OCI-LY3 (cell line): ENCODE measurements around the gene PRICKLE2.

Experiments
- H2AFZ ChIP-seq: fragments of 200-600, 300-600 bp; shearing (Covaris generic); 2 replicates; pipeline ENCODE4 v1.6.0; 2014; ENCODE audit warnings: antibody characterized with exemption, low read depth, low read length
- H3K27ac ChIP-seq: fragments of 200-600, 300-600 bp; sonication (generic); 2 replicates; pipeline ENCODE4 v1.5.1; 2014; ENCODE audit warnings: mild to moderate bottlenecking, low read length, moderate library complexity, mixed read lengths
- H3K27me3 ChIP-seq: fragments of 200-600, 300-600 bp; sonication (generic); 2 replicates; pipeline ENCODE4 v1.6.1; 2014; ENCODE audit warnings: low read depth, low read length, mixed read lengths
- H3K36me3 ChIP-seq: fragments of 200-600, 300-600 bp; sonication (generic); replicated peaks from 2 replicates; pipeline ENCODE3; 2014; ENCODE audit warnings: low read depth, low read length, mixed read lengths
- H3K4me1 ChIP-seq: fragments of 300-600, 200-600 bp; sonication (generic); 2 replicates; pipeline ENCODE4 v1.6.1; 2014; ENCODE audit warnings: low read length, mixed read lengths
- H3K4me2 ChIP-seq: fragments of 200-600, 300-600 bp; sonication (generic); 2 replicates; pipeline ENCODE4 v1.6.1; 2014; ENCODE audit warnings: low read length, mixed read lengths
- H3K4me3 ChIP-seq: fragments of 300-600, 200-600 bp; sonication (generic); 2 replicates; pipeline ENCODE4 v1.5.1; 2014; ENCODE audit warnings: antibody characterized with exemption, mild to moderate bottlenecking, low read length, moderate library complexity
- H3K79me2 ChIP-seq: fragments of 300-600, 200-600 bp; shearing (Covaris generic); 2 replicates; pipeline ENCODE4 v1.6.1; 2014; ENCODE audit warnings: mild to moderate bottlenecking, low read length, mixed read lengths
- H3K9ac ChIP-seq: fragments of 300-600, 200-600 bp; shearing (Covaris generic); 2 replicates; pipeline ENCODE4 v1.6.0; 2014; ENCODE audit warnings: mild to moderate bottlenecking, low read length, moderate library complexity
- H3K9me3 ChIP-seq: fragments of 200-600, 300-600 bp; shearing (Covaris generic); 2 replicates; pipeline ENCODE4 v1.6.1; 2014; ENCODE audit warnings: low read length, mixed read lengths; ENCODE audit not compliant: insufficient read depth
- H4K20me1 ChIP-seq: fragments of 200-600, 300-600 bp; sonication (generic); 2 replicates; pipeline ENCODE4 v1.6.1; 2016; ENCODE audit warnings: low read length, mixed read lengths; ENCODE audit not compliant: insufficient read depth
- EZH2phosphoT487 ChIP-seq: fragments of 200-600 bp; shearing (Covaris generic); IDR thresholded peaks from 2 replicates; pipeline ENCODE4 v1.6.1; 2018; ENCODE audit warnings: antibody characterized with exemption, mixed run types, low read depth
- TF ChIP-seq, protein P1 (sequence below): fragments of 200-600, 300-600 bp; sonication (generic); IDR thresholded peaks from 2 replicates; pipeline ENCODE4 v1.5.1; 2014; ENCODE audit warnings: antibody characterized with exemption, low read length, low read depth

Gene PRICKLE2, protein sequence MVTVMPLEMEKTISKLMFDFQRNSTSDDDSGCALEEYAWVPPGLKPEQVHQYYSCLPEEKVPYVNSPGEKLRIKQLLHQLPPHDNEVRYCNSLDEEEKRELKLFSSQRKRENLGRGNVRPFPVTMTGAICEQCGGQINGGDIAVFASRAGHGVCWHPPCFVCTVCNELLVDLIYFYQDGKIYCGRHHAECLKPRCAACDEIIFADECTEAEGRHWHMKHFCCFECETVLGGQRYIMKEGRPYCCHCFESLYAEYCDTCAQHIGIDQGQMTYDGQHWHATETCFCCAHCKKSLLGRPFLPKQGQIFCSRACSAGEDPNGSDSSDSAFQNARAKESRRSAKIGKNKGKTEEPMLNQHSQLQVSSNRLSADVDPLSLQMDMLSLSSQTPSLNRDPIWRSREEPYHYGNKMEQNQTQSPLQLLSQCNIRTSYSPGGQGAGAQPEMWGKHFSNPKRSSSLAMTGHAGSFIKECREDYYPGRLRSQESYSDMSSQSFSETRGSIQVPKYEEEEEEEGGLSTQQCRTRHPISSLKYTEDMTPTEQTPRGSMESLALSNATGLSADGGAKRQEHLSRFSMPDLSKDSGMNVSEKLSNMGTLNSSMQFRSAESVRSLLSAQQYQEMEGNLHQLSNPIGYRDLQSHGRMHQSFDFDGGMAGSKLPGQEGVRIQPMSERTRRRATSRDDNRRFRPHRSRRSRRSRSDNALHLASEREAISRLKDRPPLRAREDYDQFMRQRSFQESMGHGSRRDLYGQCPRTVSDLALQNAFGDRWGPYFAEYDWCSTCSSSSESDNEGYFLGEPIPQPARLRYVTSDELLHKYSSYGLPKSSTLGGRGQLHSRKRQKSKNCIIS

DNA sequence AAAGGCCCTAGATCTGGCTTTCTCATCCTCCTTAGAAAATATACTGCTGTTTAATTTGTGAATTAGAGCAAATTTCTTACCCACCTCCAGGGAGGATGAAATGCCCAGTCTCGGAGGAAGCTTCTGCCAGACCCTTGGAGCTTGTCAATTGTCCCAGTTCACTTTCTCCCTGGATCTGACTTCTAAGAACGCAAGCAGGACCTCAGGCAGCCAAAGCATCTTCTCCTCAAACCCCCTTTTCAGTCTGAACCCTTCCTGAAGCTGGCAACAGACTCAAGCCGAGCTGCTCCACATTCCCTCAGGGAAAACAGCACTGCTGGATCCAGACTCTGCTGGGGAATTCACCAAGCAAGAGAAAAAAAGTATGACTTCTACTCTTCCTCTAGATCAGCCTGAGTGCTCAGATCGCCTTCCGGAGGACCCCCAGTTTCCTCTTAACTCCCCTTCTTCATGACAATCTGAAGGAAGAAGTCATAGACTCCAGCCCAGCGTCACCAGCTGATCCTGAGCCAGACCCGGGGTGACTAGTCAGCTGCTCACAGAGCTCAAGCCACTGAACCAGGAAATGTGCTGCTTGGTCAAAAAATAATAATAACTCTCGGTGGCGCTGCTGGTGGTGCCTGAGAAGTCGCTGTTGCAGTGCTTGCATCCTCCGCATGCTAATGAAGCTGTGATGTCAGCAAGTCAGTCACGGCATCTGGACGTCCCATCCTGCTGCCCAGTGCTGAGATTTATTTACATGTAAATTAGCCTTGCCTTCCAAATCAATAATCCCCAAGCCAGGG is at the start of gene PRICKLE2:
Gene PRICKLE2 (minus strand): TSS at position 641 of the 785 bp plus-strand sequence. CDS start 26,539 bp downstream, outside the sequence.
- H3K9me3 ChIP-seq = no peaks in the 10 kb centered on the region
- H3K4me2 ChIP-seq = peak within 1 kb of the TSS; percentile 80
- peak within 1 kb of the TSS; percentile 90 for H2AFZ ChIP-seq
- TF ChIP-seq, protein P1, sequence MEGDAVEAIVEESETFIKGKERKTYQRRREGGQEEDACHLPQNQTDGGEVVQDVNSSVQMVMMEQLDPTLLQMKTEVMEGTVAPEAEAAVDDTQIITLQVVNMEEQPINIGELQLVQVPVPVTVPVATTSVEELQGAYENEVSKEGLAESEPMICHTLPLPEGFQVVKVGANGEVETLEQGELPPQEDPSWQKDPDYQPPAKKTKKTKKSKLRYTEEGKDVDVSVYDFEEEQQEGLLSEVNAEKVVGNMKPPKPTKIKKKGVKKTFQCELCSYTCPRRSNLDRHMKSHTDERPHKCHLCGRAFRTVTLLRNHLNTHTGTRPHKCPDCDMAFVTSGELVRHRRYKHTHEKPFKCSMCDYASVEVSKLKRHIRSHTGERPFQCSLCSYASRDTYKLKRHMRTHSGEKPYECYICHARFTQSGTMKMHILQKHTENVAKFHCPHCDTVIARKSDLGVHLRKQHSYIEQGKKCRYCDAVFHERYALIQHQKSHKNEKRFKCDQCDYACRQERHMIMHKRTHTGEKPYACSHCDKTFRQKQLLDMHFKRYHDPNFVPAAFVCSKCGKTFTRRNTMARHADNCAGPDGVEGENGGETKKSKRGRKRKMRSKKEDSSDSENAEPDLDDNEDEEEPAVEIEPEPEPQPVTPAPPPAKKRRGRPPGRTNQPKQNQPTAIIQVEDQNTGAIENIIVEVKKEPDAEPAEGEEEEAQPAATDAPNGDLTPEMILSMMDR = peak; percentile 25; the same call in 1 of the 2 replicates
- TF ChIP-seq EZH2phosphoT487 = no peak
- no peaks in the 10 kb centered on the region for H3K36me3 ChIP-seq
- H3K27ac ChIP-seq = no peak within 1 kb of the TSS
- peaks cover 13% of the 10 kb centered on the region; the same call in 1 of the 2 replicates for H3K4me1 ChIP-seq
- peak within 1 kb of the TSS; percentile 74 for H3K4me3 ChIP-seq
- H3K9ac ChIP-seq = peak within 1 kb of the TSS; percentile 36
- no peaks in the 10 kb centered on the region for H4K20me1 ChIP-seq
- H3K27me3 ChIP-seq = peaks cover 10% of the 10 kb centered on the region; the same call in 1 of the 2 replicates
- no peaks in the 10 kb centered on the region for H3K79me2 ChIP-seq

DNA sequence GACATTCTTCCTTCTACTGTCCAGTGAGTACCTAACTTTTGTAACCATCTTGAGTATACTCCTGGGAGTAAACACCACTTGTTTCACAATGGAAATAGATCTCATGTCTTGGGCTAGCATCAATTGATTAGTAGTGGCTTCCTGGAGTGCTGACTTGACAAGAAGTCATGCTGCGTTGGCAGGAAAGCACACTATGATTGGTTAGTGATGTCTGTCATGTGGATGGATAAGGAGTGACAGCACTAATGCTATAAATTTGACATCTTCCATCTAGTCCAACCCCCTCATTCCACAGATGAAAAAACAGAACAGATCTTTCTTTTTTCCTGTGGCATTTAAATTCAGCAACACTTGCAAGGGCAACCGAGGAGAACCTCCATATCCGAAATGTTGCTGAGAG is 47.6 kb upstream of the PRICKLE2 start:
- H3K4me3 ChIP-seq = no peak overlapping the region
- no peaks in the 10 kb centered on the region for H3K4me1 ChIP-seq
- TF ChIP-seq, protein P1 = no peak
- no peak for TF ChIP-seq EZH2phosphoT487

DNA sequence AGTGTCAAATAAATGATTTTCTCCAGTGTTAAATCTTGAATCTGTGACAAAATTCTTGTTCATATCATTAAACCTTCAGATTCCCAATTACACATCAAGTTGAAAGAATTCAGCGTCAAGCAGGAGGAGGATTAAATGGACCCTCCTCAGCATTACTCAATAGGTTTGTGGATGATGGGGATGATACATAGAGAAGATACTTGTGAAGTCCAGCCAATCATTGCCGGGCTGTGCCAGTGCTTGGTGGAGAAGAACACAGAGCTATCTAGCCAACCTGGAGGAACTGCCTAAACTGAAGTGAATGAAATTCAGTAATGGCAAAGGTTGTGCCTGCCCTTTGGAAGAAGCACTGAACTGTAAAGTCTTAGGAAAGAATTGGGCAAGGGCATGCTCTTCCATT is 47.0 kb upstream of the PRICKLE2 start:
- no peaks in the 10 kb centered on the region for H4K20me1 ChIP-seq
- H3K36me3 ChIP-seq = no peaks in the 10 kb centered on the region
- no peak for TF ChIP-seq EZH2phosphoT487
- TF ChIP-seq, protein P1 = no peak

More for the DNA sequence above, 47.6 kb upstream of the PRICKLE2 start:
- no peak overlapping the region for H3K27ac ChIP-seq
- H3K4me2 ChIP-seq = no peak overlapping the region
- H3K36me3 ChIP-seq = no peaks in the 10 kb centered on the region
- H3K79me2 ChIP-seq = no peaks in the 10 kb centered on the region
- no peaks in the 10 kb centered on the region for H3K9me3 ChIP-seq
- no peak overlapping the region for H3K9ac ChIP-seq
- no peak overlapping the region for H2AFZ ChIP-seq
- H3K27me3 ChIP-seq = no peaks in the 10 kb centered on the region; the same call in 1 of the 2 replicates
- H4K20me1 ChIP-seq = no peaks in the 10 kb centered on the region

More for the DNA sequence above, 47.0 kb upstream of the PRICKLE2 start:
- H3K79me2 ChIP-seq = no peaks in the 10 kb centered on the region
- no peak overlapping the region for H3K4me3 ChIP-seq
- no peak overlapping the region for H3K4me2 ChIP-seq
- H3K4me1 ChIP-seq = no peaks in the 10 kb centered on the region
- H2AFZ ChIP-seq = no peak overlapping the region
- no peaks in the 10 kb centered on the region; the same call in 1 of the 2 replicates for H3K27me3 ChIP-seq
- no peaks in the 10 kb centered on the region for H3K9me3 ChIP-seq
- H3K9ac ChIP-seq = no peak overlapping the region
- H3K27ac ChIP-seq = no peak overlapping the region
